HG03135 (cell line): Measurements from ENCODE around the gene GTF2IRD2.
"Not testable (repeated sequence)": the region's sequence is repeated elsewhere in the genome, so short reads cannot be mapped to it uniquely, and the experiment has no call there.

Source experiments
- ATAC-seq: cut with Tn5 transposase; IDR thresholded peaks from one replicate; pipeline ENCODE4 v1.9.1; 2021; ENCODE audit warnings: mild to moderate bottlenecking, moderate library complexity; ENCODE audit not compliant: unreplicated experiment

Gene GTF2IRD2

GRCh38 chr7:74850833-74851721, at the start of gene GTF2IRD2:
Gene GTF2IRD2, minus strand, starts transcription at chr7:74851605. Its CDS starts 15,227 bp downstream, at chr7:74836378.
- peak; percentile 81 for ATAC-seq

GRCh38 chr7:74890158-74891123, 39.0 kb upstream of the GTF2IRD2 start:
- peak; percentile 54 for ATAC-seq

GRCh38 chr7:74889518-74890129, 38.2 kb upstream of the GTF2IRD2 start:
- ATAC-seq, result peak; percentile 31

GRCh38 chr7:74885295-74885694, 33.9 kb upstream of the GTF2IRD2 start:
- ATAC-seq, result not testable (repeated sequence)

- not testable (repeated sequence) for ATAC-seq
These were observed 30.7 kb upstream of the GTF2IRD2 start for GRCh38 chr7:74882110-74882509.

- ATAC-seq, result not testable (repeated sequence)
These were observed 23.5 kb upstream of the GTF2IRD2 start for GRCh38 chr7:74874748-74875512.

- not testable (repeated sequence) for ATAC-seq
These were observed 22.8 kb upstream of the GTF2IRD2 start for GRCh38 chr7:74874104-74874747.

GRCh38 chr7:74872542-74872941, 21.1 kb upstream of the GTF2IRD2 start:
- ATAC-seq, result not testable (repeated sequence)

- not testable (repeated sequence) for ATAC-seq
These were observed 14.4 kb upstream of the GTF2IRD2 start for GRCh38 chr7:74865777-74866176.

- ATAC-seq, result not testable (repeated sequence)
These were observed 1.6 kb downstream of the GTF2IRD2 start for GRCh38 chr7:74849853-74850252.

GRCh38 chr7:74830411-74830810, 21.0 kb downstream of the GTF2IRD2 start:
- not testable (repeated sequence) for ATAC-seq

GRCh38 chr7:74829959-74830358, 21.4 kb downstream of the GTF2IRD2 start:
- not testable (repeated sequence) for ATAC-seq

GRCh38 chr7:74821259-74821658, 30.1 kb downstream of the GTF2IRD2 start:
- ATAC-seq, result not testable (repeated sequence)

- peak; percentile 76 for ATAC-seq
These were observed 31.1 kb downstream of the GTF2IRD2 start for GRCh38 chr7:74820146-74820805.

- ATAC-seq, result not testable (repeated sequence)
These were observed 35.5 kb downstream of the GTF2IRD2 start for GRCh38 chr7:74815882-74816281.

GRCh38 chr7:74798644-74799043, 52.8 kb downstream of the GTF2IRD2 start:
- ATAC-seq, result not testable (repeated sequence)

- ATAC-seq, result not testable (repeated sequence)
These were observed 53.4 kb downstream of the GTF2IRD2 start for GRCh38 chr7:74797848-74798622.

- ATAC-seq, result peak; percentile 19
These were observed 62.1 kb downstream of the GTF2IRD2 start for GRCh38 chr7:74789200-74789736.
